ENCODE results near the gene P2RX7.

The P2RX7 gene

GRCh38 chr12:121132601-121133481 lies at the start of gene P2RX7:
Gene P2RX7 (plus strand): TSS chr12:121132876. CDS start chr12:121132971, 95 bp downstream.
- peak; percentile 23 to 98 (median 92) for DNase-seq

GRCh38 chr12:121084229-121084628 lies 48.4 kb upstream of the P2RX7 start:
- no peak for DNase-seq

- DNase-seq, result no peak
These were observed 47.6 kb upstream of the P2RX7 start for GRCh38 chr12:121085069-121085468.

GRCh38 chr12:121085506-121086353 lies 46.9 kb upstream of the P2RX7 start:
- peak in 2 of 56 donors; percentile 2 to 11 for DNase-seq

GRCh38 chr12:121086781-121087295 lies 45.8 kb upstream of the P2RX7 start:
- no peak for DNase-seq

- DNase-seq, result no peak
These were observed 45.0 kb upstream of the P2RX7 start for GRCh38 chr12:121087467-121088194.

GRCh38 chr12:121088195-121088585 lies 44.5 kb upstream of the P2RX7 start:
- no peak for DNase-seq

GRCh38 chr12:121089031-121089812 lies 43.5 kb upstream of the P2RX7 start:
- no peak for DNase-seq

- no peak for DNase-seq
These were observed 42.8 kb upstream of the P2RX7 start for GRCh38 chr12:121089813-121090430.

GRCh38 chr12:121090586-121091514 lies 41.8 kb upstream of the P2RX7 start:
- no peak for DNase-seq

- DNase-seq, result no peak
These were observed 40.6 kb upstream of the P2RX7 start for GRCh38 chr12:121092034-121092433.

GRCh38 chr12:121093487-121093891 lies 39.2 kb upstream of the P2RX7 start:
- DNase-seq, result no peak

- DNase-seq, result peak in 48 of 56 donors; percentile 5 to 75 (median 36)
These were observed 37.0 kb upstream of the P2RX7 start for GRCh38 chr12:121095544-121096198.

GRCh38 chr12:121096199-121096798 lies 36.4 kb upstream of the P2RX7 start:
- DNase-seq, result no peak

- no peak for DNase-seq
These were observed 32.9 kb upstream of the P2RX7 start for GRCh38 chr12:121099779-121100178.

- DNase-seq, result no peak
These were observed 30.4 kb upstream of the P2RX7 start for GRCh38 chr12:121102307-121102706.

GRCh38 chr12:121107681-121108080 lies 25.0 kb upstream of the P2RX7 start:
- no peak for DNase-seq

- no peak for DNase-seq
These were observed 24.2 kb upstream of the P2RX7 start for GRCh38 chr12:121108492-121108891.
